A549 (cell line): ENCODE results near the gene BPIFA1. TPM values are rescaled to one million over a fixed set of nuclear protein-coding genes. Genes with fewer than 3 reads are reported as not detected.

Experiments
- ATAC-seq, 2 experiments: fragments of 200-7000 bp in 1 of 2; fragments of >200 bp in 1 of 2; cut with Nextera tagmentation in 1 of 2; cut with Tn5 transposase in 1 of 2; 3 replicates each; pipeline versions ENCODE4 v1.8.0 to v1.9.1; 2018 to 2020; ENCODE audit warnings: mild to moderate bottlenecking in 1 of 2, moderate library complexity in 1 of 2
- CTCF ChIA-PET: fragments of 300-600 bp; sonication (Branson Sonifier 250); formaldehyde crosslinking; extraction: SDS; loops from one replicate; lab custom pipeline; 2021; ENCODE audit warnings: antibody characterized with exemption, inconsistent platforms; lab: Yijun Ruan, JAX
- POLR2A ChIA-PET: fragments of 350-600 bp; formaldehyde crosslinking; extraction: SDS; loops from one replicate; lab custom pipeline; 2021; ENCODE audit warnings: antibody characterized with exemption, inconsistent platforms; lab: Yijun Ruan, JAX
- DNase-seq, 2 experiments: peaks; one replicate each; pipeline versions ENCODE4 v3.0.0 to v3.0.0-alpha.2; 2011 to 2016; ENCODE audit warnings: low read depth in 1 of 2, low spot score in 1 of 2
- FAIRE-seq: peaks from 2 replicates; lab custom pipeline; 2011; peaks lifted over from hg19 to GRCh38; lab: Jason Lieb, UNC
- H3K27ac ChIP-seq, 2 experiments: fragments of >200 bp; sonication (Bioruptor Twin); formaldehyde crosslinking; 3 replicates each; pipeline ENCODE4 v1.5.1; 2016 to 2017
- H3K4me1 ChIP-seq: fragments of >200 bp; sonication (Bioruptor Twin); formaldehyde crosslinking; 3 replicates; pipeline ENCODE4 v1.6.1; 2016
- H3K4me2 ChIP-seq: fragments of >200 bp; sonication (Bioruptor Twin); formaldehyde crosslinking; 3 replicates; pipeline ENCODE4 v1.6.1; 2016
- H3K4me3 ChIP-seq: fragments of >200 bp; sonication (Bioruptor Twin); formaldehyde crosslinking; 3 replicates; pipeline ENCODE4 v1.5.1; 2016
- H3K9me3 ChIP-seq: fragments of >200 bp; sonication (Bioruptor Twin); formaldehyde crosslinking; 3 replicates; pipeline ENCODE4 v1.6.1; 2016
- CBX2 ChIP-seq: fragments of 200-600 bp; sonication (generic); IDR thresholded peaks from 2 replicates; pipeline ENCODE4 v1.6.1; 2016; ENCODE audit warnings: low read depth, mild to moderate bottlenecking, borderline replicate concordance
- CBX8 ChIP-seq: fragments of 200-600 bp; sonication (generic); IDR thresholded peaks from 2 replicates; pipeline ENCODE4 v1.6.1; 2016
- EHMT2 ChIP-seq: fragments of 200-600 bp; sonication (generic); IDR thresholded peaks from 2 replicates; pipeline ENCODE4 v1.6.1; 2016; ENCODE audit warnings: antibody characterized with exemption, low read depth, mild to moderate bottlenecking, moderate library complexity
- FOSB ChIP-seq: fragments of 250-450 bp; sonication (Bioruptor Pico); IDR thresholded peaks from 2 replicates; pipeline ENCODE4 v1.5.0; 2020; ENCODE audit warnings: mild to moderate bottlenecking, moderate library complexity
- FOSL2 ChIP-seq, 2 experiments: fragments of 450-650 bp in 1 of 2; fragments of >200 bp in 1 of 2; sonication (Bioruptor Twin) in 1 of 2; formaldehyde crosslinking; IDR thresholded peaks; 2 replicates each; pipeline versions ENCODE4 v1.5.0 to v1.6.1; 2016 to 2020; ENCODE audit warnings: mild to moderate bottlenecking in 1 of 2, moderate library complexity in 1 of 2
- FOXS1 ChIP-seq: fragments of 250-450 bp; sonication (Bioruptor Pico); IDR thresholded peaks from 2 replicates; pipeline ENCODE4 v1.5.0; 2020; ENCODE audit warnings: mild to moderate bottlenecking, moderate library complexity
- GATA3 ChIP-seq: IDR thresholded peaks from 2 replicates; pipeline ENCODE4 v1.6.1; 2012; ENCODE audit warnings: borderline replicate concordance
- HDAC2 ChIP-seq: fragments of 200-600 bp; sonication (generic); IDR thresholded peaks from 2 replicates; pipeline ENCODE4 v1.6.1; 2016
- HES2 ChIP-seq: fragments of >200 bp; sonication (Bioruptor Twin); formaldehyde crosslinking; IDR thresholded peaks from 2 replicates; pipeline ENCODE4 v1.6.1; 2016
- HOXA7 ChIP-seq: fragments of 250-450 bp; sonication (Bioruptor Pico); IDR thresholded peaks from 2 replicates; pipeline ENCODE4 v1.5.0; 2020; ENCODE audit warnings: mild to moderate bottlenecking, moderate library complexity
- HOXB13 ChIP-seq: fragments of 250-450 bp; sonication (Bioruptor Pico); IDR thresholded peaks from 2 replicates; pipeline ENCODE4 v1.5.0; 2020; ENCODE audit warnings: low read depth, mild to moderate bottlenecking, moderate library complexity
- KDM1A ChIP-seq: fragments of 200-600 bp; sonication (generic); IDR thresholded peaks from 2 replicates; pipeline ENCODE4 v1.6.1; 2016; ENCODE audit warnings: low read depth, mild to moderate bottlenecking
- MAFK ChIP-seq: fragments of 450-650 bp; IDR thresholded peaks from 2 replicates; pipeline ENCODE4 v1.6.1; 2014; ENCODE audit not compliant: partially characterized antibody
- MAX ChIP-seq: IDR thresholded peaks from 2 replicates; pipeline ENCODE4 v1.6.1; 2012
- POLR2A ChIP-seq: IDR thresholded peaks from 2 replicates; pipeline ENCODE4 v1.6.1; 2012; ENCODE audit warnings: mild to moderate bottlenecking, low read length
- RCOR1 ChIP-seq: fragments of 150-350 bp; IDR thresholded peaks from 2 replicates; pipeline ENCODE4 v1.6.1; 2014; ENCODE audit warnings: antibody characterized with exemption, low read length, low read depth
- RFX5 ChIP-seq: fragments of 450-650 bp; IDR thresholded peaks from 2 replicates; pipeline ENCODE4 v1.7.1; 2014; ENCODE audit warnings: antibody characterized with exemption, mild to moderate bottlenecking, moderate library complexity
- RNF2 ChIP-seq: fragments of 200-600 bp; sonication (generic); IDR thresholded peaks from 2 replicates; pipeline ENCODE4 v1.6.1; 2016; ENCODE audit warnings: low read depth, mild to moderate bottlenecking, antibody characterized with exemption, moderate library complexity, borderline replicate concordance
- SREBF2 ChIP-seq: fragments of 450-650 bp; IDR thresholded peaks from 2 replicates; pipeline ENCODE4 v1.6.1; 2014; ENCODE audit warnings: mild to moderate bottlenecking, moderate library complexity
- USF2 ChIP-seq: fragments of 450-650 bp; IDR thresholded peaks from 2 replicates; pipeline ENCODE4 v1.6.1; 2014; ENCODE audit warnings: antibody characterized with exemption
- ZC3H11A ChIP-seq: fragments of 450-650 bp; IDR thresholded peaks from 2 replicates; pipeline ENCODE4 v1.6.1; 2014; ENCODE audit warnings: antibody characterized with exemption, mild to moderate bottlenecking
- ZSCAN20 ChIP-seq: fragments of 250-450 bp; sonication (Bioruptor Pico); IDR thresholded peaks from 2 replicates; pipeline ENCODE4 v1.8.0; 2022; ENCODE audit warnings: mild to moderate bottlenecking, moderate library complexity
- WGBS: methylation state at CpG from one replicate; pipeline ENCODE4 v1.1.6; 2017; ENCODE audit errors: missing lambda C conversion rate; 5-methylcytosine and 5-hydroxymethylcytosine counted together
- polyA plus RNA-seq, 4 experiments: library from polyadenylated mRNA; depleted of rRNA in 3 of 4; stranded (reverse); fragments of >200 nt; fragmentation: RNase III in 1 of 4; extraction: RNeasy Plus Mini Kit Qiagen cat#74134 plus additional on column Dnase treatment in 1 of 4; gene quantifications; 2 replicates in 3 of 4; 3 replicates in 1 of 4; pipeline ENCODE4 v1.2.3, GENCODE V29; 2011 to 2017
- TF ChIP-seq, protein P1 (sequence below): IDR thresholded peaks from 2 replicates; pipeline ENCODE4 v1.6.1; 2012
- TF ChIP-seq, protein P2 (sequence below): IDR thresholded peaks from 2 replicates; pipeline ENCODE4 v1.6.1; 2012; ENCODE audit warnings: low read depth, borderline replicate concordance

BPIFA1 gene
- polyA plus RNA-seq, 2 of the 4 experiments (the other 2 are of a cell fraction), result not detected

- WGBS, result 13% methylated on average over 5 of the region's 5 CpGs
- CTCF ChIA-PET, result no interaction called here
- ATAC-seq, result peak; percentile 54 to 76; a peak in 4 of 6 replicates
- no peaks in the 10 kb centered on the region for H3K9me3 ChIP-seq
- FAIRE-seq, result no peak
- DNase-seq, result no peak
- POLR2A ChIA-PET, result no interaction called here
- no peak overlapping the region for H3K4me3 ChIP-seq
- H3K4me2 ChIP-seq, result no peak overlapping the region
- H3K4me1 ChIP-seq, result no peaks in the 10 kb centered on the region
- H3K27ac ChIP-seq, result no peak overlapping the region
- TF ChIP-seq HOXA7 (CRISPR knock-in tag), result no peak
- TF ChIP-seq SREBF2, result no peak
- no peak for TF ChIP-seq RCOR1
- TF ChIP-seq POLR2A, result no peak
- no peak for TF ChIP-seq GATA3
- TF ChIP-seq USF2, result no peak
Measured at GRCh38 chr20:33233129-33233774, 2.5 kb upstream of the BPIFA1 start.

GRCh38 chr20:33234050-33234449, 1.7 kb upstream of the BPIFA1 start:
- WGBS, result 70% methylated on average over 2 of the region's 2 CpGs
- FAIRE-seq (no peak), DNase-seq (no peak), ATAC-seq (no peak)
- Histone ChIP-seq H3K4me2 (no peak overlapping the region), H3K27ac (no peak overlapping the region), H3K4me1 (no peaks in the 10 kb centered on the region), H3K9me3 (no peaks in the 10 kb centered on the region), H3K4me3 (no peak overlapping the region)
- TF ChIP-seq HES2 (no peak), KDM1A (no peak), HOXB13 (no peak), RFX5 (no peak), ZSCAN20 (no peak), HDAC2 (no peak), HOXA7 (CRISPR knock-in tag) (no peak), MAFK (no peak)
- TF ChIP-seq, protein P1, sequence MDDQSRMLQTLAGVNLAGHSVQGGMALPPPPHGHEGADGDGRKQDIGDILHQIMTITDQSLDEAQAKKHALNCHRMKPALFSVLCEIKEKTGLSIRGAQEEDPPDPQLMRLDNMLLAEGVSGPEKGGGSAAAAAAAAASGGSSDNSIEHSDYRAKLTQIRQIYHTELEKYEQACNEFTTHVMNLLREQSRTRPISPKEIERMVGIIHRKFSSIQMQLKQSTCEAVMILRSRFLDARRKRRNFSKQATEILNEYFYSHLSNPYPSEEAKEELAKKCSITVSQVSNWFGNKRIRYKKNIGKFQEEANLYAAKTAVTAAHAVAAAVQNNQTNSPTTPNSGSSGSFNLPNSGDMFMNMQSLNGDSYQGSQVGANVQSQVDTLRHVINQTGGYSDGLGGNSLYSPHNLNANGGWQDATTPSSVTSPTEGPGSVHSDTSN, result no peak
- CTCF ChIA-PET, result no interaction called here
- POLR2A ChIA-PET, result no interaction called here

DNA sequence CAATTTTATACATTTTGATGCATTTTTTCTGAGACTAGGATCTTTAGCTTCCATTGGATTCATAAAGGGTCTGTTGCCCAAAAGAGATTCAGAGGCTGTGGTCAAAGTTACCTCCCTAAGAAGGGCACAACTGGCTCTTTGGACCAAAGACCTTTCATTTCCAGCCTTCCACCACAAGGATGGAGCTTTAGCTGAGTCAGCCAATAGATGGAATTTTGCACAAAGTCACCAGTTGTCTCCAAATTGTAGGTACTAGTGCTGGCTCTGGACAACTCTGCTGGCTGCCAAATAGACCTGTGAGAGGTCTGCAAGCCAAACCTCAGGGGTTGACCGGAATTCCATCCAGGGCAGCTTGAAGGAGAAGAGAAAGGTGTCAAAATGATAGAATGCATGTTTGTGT, 555 bp downstream of the BPIFA1 start:
- Histone ChIP-seq H3K4me3 (no peak overlapping the region), H3K4me1 (no peaks in the 10 kb centered on the region), H3K4me2 (no peak overlapping the region), H3K9me3 (no peaks in the 10 kb centered on the region), H3K27ac (no peak overlapping the region)
- ATAC-seq (no peak), FAIRE-seq (no peak), DNase-seq (no peak)
- peak; percentile 76 for TF ChIP-seq MAFK
- no peak for TF ChIP-seq FOSB
- 0% methylated on average over 1 of the region's 1 CpG for WGBS
- ChIA-PET POLR2A (no interaction called here), CTCF (interaction anchor here (0.9 to 1.8 kb wide), 7 partner anchors 10 to 141 kb away, joined by 3 to 6 read pairs (median 3); no protein-coding TSS in a partner anchor)

- H3K27ac ChIP-seq, result no peak overlapping the region
- CTCF ChIA-PET, result no interaction called here
- no peak for DNase-seq
- H3K4me3 ChIP-seq, result no peak overlapping the region
- POLR2A ChIA-PET, result no interaction called here
- no peak overlapping the region for H3K4me2 ChIP-seq
- no peak for ATAC-seq
- no peaks in the 10 kb centered on the region for H3K4me1 ChIP-seq
- FAIRE-seq, result no peak
- WGBS, result 43% methylated on average over 6 of the region's 6 CpGs
- H3K9me3 ChIP-seq, result no peaks in the 10 kb centered on the region
- TF ChIP-seq SREBF2, result no peak
- TF ChIP-seq RNF2, result no peak
- TF ChIP-seq, protein P2, sequence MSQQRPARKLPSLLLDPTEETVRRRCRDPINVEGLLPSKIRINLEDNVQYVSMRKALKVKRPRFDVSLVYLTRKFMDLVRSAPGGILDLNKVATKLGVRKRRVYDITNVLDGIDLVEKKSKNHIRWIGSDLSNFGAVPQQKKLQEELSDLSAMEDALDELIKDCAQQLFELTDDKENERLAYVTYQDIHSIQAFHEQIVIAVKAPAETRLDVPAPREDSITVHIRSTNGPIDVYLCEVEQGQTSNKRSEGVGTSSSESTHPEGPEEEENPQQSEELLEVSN, result no peak
- no peak for TF ChIP-seq FOSB
- no peak for TF ChIP-seq CBX2
- no peak for TF ChIP-seq RCOR1
- TF ChIP-seq HES2, result no peak
- TF ChIP-seq EHMT2, result no peak
- TF ChIP-seq ZC3H11A, result no peak
- TF ChIP-seq FOXS1 (CRISPR knock-in tag), result no peak
- no peak for TF ChIP-seq MAX
- TF ChIP-seq CBX8, result no peak
- no peak for TF ChIP-seq FOSL2 (IDR thresholded peaks at IDR 0.05)
- no peak for TF ChIP-seq FOSL2 (CRISPR knock-in tag; IDR thresholded peaks at IDR 0.05)
- no peak for TF ChIP-seq ZSCAN20
Measured at GRCh38 chr20:33237989-33238388, 2.2 kb downstream of the BPIFA1 start.
